Activated effector memory CD4-positive, alpha-beta T cell treated with anti-CD3 and anti-CD28 coated beads, Interleukin-2, amount 50 U/mL, for 16 hours (primary cell): ENCODE results near the gene SPATA16.
"Not testable (repeated sequence)": the region's sequence is repeated elsewhere in the genome, so short reads cannot be mapped to it uniquely, and the experiment has no call there.

Experiments used
- DNase-seq: peaks from one replicate; pipeline ENCODE4 v3.0.0-alpha.2; 2020

SPATA16 gene

DNA sequence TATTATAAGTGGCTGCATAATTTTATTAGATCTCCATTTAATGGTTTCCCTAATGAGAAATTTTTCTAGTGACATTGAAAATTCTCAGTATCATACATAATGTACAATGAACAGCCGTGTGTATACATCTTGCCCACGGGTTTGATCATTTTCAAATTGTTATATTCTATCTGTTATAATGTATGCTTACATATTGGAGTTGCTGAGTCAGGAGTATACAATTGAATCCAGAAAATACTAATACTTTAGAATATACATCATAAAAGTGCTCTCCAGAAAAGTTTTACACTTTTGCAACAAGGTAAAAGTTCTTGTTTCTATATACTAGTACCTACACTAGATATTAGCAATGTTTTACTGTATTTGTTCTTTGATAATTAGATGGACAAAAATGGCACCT, 82.8 kb downstream of the SPATA16 start:
- DNase-seq, result no peak

- DNase-seq, result no peak
Observed at GRCh38 chr3:173055228-173055933, 85.7 kb downstream of the SPATA16 start.

- no peak for DNase-seq
Observed at GRCh38 chr3:173049360-173049759, 91.7 kb downstream of the SPATA16 start.

DNA sequence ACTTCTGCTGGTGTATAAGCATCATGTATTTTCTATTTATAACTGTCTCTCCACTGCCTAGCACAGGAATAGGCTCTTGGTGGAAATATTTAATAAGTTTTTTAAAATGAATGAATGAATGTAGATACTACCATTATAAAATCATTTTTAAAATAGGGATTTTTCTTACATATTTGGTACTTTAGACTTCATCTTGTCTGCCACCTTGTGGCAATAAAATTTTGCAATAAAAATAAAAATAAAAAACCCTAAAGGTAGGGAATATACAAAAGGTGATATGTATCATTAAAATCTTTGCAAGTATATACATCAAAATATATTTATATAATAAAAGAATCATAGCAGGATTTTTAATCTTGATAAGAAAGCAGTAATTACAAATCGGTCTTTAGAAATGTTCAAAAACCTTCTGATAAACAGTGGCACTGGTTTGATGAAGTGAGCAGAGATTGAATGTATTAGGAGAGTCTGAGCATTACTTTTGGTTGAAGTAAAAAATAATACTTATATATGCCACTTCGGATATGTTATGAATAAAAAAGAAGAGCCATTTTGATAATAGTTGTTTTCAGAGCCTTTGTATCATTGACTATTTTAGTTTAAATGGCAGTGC, 95.2 kb downstream of the SPATA16 start:
- DNase-seq, result no peak

GRCh38 chr3:173044998-173045397, 96.0 kb downstream of the SPATA16 start:
- no peak for DNase-seq

- no peak for DNase-seq
Observed at GRCh38 chr3:173043757-173044156, 97.3 kb downstream of the SPATA16 start.

DNA sequence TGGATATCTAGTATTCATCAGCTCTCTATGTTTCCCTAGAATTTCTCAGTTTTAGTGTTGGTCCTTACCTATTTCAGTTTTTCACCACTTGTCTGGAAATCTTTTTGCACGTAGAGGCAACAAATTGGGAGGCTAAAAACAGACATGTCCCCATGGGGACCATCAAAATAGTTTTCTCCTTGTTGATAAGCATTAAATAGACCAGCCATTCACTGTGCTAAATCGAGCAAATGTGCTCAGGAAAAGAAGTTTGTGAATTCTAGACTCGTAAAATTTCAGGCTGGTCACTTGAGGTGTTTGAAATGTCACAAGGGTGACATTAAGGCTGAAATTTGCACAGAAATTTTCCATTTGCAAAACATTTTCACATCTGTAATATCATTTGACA, 102.6 kb downstream of the SPATA16 start:
- DNase-seq, result no peak

DNA sequence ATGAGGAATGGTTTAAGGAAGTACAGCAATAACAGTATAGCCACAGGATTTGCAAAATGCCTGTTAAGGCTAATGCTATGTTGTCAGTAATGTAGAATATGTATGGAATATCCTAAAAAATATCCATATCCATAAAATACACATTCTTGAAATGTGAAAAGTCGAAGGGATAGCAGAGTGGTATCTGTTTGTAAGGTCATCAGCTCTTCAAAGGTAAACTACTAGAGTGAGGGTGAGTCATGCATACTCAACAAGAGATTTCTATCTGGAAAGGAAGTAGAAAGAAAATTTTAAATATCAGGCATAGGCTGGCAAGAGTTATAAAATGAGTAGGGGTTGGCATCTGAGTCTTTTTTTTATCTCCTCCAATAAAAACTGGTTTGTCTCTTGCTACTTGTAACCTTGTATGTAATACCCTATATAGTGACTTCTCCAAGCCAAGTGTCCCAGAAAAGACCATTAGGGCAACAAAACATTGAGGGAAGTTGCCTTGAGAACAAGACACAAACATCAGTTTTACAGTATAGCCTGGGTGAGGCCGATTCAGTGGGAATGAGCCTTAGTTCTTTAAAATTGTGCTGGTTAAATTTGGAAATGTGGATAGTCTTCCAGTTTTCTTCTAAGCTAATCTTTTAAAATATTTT, 103.1 kb downstream of the SPATA16 start:
- no peak for DNase-seq

DNA sequence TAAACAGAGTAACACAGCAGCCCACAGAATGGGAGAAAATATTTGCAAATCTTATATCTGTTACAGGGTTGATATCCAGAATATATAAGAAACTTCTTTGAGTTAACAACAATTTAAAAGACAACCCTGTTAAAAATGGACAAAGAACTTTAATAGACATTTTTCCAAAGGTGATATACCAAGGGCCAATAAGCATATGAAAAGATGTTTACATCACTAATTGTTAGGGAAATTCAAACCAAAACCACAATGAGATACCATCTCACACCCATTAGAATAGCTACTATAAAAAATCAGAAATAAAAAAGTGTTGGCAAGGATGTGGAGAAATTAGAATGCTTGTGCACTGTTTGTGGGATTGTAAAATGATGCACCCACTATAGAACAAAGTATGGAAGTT, 110.8 kb downstream of the SPATA16 start:
- DNase-seq, result no peak

GRCh38 chr3:173028351-173028750, 112.7 kb downstream of the SPATA16 start:
- no peak for DNase-seq

- no peak for DNase-seq
Observed at GRCh38 chr3:173027429-173027828, 113.6 kb downstream of the SPATA16 start.

DNA sequence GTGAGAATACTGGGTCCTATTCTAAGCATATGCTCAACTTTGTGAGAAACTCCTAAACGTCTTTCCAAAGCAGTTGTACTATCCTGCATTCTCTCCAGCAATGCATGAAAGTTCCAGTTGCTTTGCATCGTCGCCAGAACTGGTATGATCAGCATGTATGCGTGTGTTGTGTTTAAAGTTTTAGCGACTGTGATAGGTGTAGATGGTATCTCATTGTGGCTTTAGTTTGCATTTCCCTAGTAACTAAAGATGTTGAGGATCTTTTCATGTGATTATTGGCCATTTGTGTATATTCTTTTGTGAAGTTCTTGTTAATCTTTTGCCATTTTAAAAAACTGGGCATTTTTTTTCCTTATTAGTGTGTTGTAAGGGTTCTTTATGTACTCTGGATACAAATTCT, 115.1 kb downstream of the SPATA16 start:
- no peak for DNase-seq

- no peak for DNase-seq
Observed at GRCh38 chr3:173021547-173022185, 119.4 kb downstream of the SPATA16 start.

DNA sequence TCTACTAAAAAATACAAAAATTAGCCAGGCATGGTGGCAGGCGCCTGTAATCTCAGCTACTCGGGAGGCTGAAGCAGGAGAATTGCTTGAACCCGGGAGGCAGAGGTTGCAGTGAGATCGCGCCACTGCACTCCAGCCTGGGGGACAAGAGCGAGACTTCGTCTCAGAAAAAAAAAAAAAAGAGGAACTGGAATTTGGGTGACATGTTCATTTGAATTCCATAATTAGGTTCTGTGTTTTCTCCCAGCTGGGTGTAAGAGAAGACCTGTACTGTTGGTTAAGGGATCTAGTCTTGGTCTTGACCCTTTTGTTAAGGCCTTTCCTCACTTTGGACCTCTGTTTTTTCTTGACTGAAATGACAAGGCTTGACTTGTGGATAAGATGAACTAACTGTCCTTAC, 120.9 kb downstream of the SPATA16 start:
- not testable (repeated sequence) for DNase-seq

GRCh38 chr3:173019378-173019777, 121.7 kb downstream of the SPATA16 start:
- no peak for DNase-seq

GRCh38 chr3:173018758-173019157, 122.3 kb downstream of the SPATA16 start:
- DNase-seq, result no peak

GRCh38 chr3:173013219-173013832, 127.7 kb downstream of the SPATA16 start:
- DNase-seq, result no peak

DNA sequence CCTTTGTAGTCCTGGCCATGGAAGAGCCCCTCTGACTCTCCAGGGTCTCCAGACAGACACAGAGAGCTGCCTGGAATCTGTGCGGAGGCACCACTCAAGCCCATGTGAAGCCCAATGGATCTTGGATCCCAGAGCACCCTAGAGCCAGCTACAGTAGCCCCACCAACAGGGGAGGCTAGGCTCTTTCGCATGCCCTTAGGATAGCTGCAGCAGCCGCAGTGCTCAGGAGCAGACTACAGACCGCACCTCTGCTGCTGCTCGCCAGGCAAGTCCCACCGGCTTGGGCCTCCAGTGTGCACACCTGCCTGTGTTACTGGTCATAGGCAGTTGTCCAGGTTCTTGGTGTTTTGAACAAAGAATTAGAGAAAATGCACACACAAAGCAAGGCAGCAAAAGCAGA, 131.6 kb downstream of the SPATA16 start:
- DNase-seq, result no peak

GRCh38 chr3:173008978-173009377, 132.1 kb downstream of the SPATA16 start:
- DNase-seq, result no peak

- no peak for DNase-seq
Observed at GRCh38 chr3:173007079-173007723, 133.8 kb downstream of the SPATA16 start.

DNA sequence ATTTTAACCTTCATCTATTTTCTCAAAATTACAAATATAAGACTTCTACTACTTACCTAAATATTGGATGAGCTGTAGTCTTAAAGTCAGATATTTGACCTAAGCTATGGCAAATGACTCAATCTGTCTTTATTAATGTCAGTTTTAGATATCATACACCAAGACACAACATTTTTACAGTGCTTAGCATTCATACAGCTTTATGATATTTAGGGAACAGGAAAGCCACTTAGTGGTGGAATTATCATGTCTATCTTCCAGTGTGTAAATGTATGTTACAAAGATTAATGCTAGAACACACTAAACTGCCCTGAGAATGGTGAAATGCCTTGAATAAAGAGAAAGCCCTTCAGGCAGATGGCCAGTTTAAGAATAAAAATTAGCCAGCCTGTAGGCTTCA, 135.0 kb downstream of the SPATA16 start:
- no peak for DNase-seq

- DNase-seq, result no peak
Observed at GRCh38 chr3:173004681-173005080, 136.4 kb downstream of the SPATA16 start.

DNA sequence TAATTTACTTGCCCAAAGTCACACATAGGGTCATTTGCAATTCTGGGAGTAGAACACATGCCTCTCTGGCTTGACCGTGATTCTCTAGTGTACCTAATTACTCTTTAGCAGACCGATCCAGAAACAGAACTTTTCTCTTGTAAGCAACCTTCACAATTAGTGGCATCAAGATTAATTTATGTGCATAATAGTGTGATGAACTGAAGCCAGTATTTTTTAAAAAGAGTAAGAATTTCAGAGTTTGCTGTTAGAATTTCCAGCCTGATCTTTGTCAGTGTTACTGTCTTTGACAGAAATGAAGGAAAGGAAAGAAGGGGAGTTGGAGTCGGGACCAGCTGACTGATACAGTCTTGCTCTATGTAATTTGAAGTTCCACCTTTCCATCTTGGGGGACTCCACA, 137.1 kb downstream of the SPATA16 start:
- DNase-seq, result no peak
